Thyroid gland (tissue), 4 donors: ENCODE results near the gene ZBTB16.

Experiments
- CTCF ChIP-seq, 6 experiments: fragments of 200-600 bp in 3 of 6; fragments of 450-650 bp in 3 of 6; sonication (generic) in 3 of 6; IDR thresholded peaks; one replicate each; pipeline ENCODE4 v1.5.1; 2016 to 2019; ENCODE audit warnings: antibody characterized with exemption in 6 of 6, mild to moderate bottlenecking in 2 of 6, inconsistent platforms in 1 of 6, moderate library complexity in 1 of 6
- POLR2A ChIP-seq, 2 donors: fragments of 450-650 bp; IDR thresholded peaks; one replicate each; pipeline ENCODE4 v1.6.1; 2017; ENCODE audit warnings: antibody characterized with exemption in 2 of 2, mild to moderate bottlenecking in 2 of 2, moderate library complexity in 1 of 2

DNA sequence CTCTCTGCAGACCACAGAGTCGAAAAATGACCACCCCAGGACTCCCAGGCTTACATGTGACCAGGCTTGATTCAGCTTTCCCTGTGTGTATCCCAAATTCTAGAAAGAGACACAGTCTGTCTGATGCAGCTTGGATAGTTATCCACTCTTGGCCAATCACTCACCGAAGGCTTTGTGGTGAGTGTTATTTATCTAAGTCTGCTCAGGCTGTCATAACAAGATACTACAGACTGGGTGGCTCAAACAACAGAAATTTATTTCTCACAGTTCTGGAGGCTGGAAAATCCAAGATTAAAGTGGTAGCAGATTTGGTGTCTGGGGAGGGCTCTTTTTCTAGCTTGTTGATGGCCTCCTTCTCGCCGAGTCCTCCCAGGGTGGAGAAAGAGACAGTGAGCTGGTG lies 63.2 kb downstream of the ZBTB16 start:
- TF ChIP-seq CTCF (IDR thresholded peaks at IDR 0.05) (no peak), POLR2A (IDR thresholded peaks at IDR 0.05) (no peak)
